ENCODE results near the gene NDST4.

NDST4 gene

DNA sequence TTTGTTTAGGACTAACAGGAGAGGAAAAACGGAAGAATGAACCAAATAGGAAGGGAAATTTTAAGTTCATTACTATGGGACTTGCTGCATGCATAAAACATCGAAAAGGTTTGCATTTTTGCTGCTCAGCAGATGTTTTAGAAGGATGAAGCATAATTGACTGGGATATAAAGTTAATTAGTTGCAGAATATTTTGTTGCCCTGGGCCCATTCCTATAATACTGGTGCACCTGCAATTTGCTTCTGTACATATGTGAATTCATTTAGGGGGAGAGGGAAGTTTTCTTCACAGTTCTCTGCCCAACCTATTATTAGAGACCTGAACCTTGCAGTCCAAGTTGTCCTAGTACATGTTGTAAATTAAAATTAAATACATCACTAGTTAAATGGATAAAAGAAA, 282.8 kb downstream of the NDST4 start:
- no peak for ATAC-seq
- TF ChIP-seq ZNF8 (CRISPR knock-in tag; IDR thresholded peaks at IDR 0.05): no peak
- TF ChIP-seq OSR1 (CRISPR knock-in tag; IDR thresholded peaks at IDR 0.05): no peak
- no peak for TF ChIP-seq POU6F1 (CRISPR knock-in tag; IDR thresholded peaks at IDR 0.05; ENCODE audit: borderline replicate concordance, low read depth)
- no peak for TF ChIP-seq ZNF70 (CRISPR knock-in tag; IDR thresholded peaks at IDR 0.05)
- TF ChIP-seq CREB5 (CRISPR knock-in tag; IDR thresholded peaks at IDR 0.05; ENCODE audit: low read depth): no peak
- no peak for TF ChIP-seq TOX (CRISPR knock-in tag; IDR thresholded peaks at IDR 0.05; ENCODE audit: borderline replicate concordance)
- no peak for TF ChIP-seq BACH2 (CRISPR knock-in tag; IDR thresholded peaks at IDR 0.05; ENCODE audit: borderline replicate concordance)
- no peak for TF ChIP-seq ESRRG (CRISPR knock-in tag; IDR thresholded peaks at IDR 0.05)
- TF ChIP-seq SNAI2 (CRISPR knock-in tag; IDR thresholded peaks at IDR 0.05): no peak
- no peak for TF ChIP-seq TCF4 (CRISPR knock-in tag; IDR thresholded peaks at IDR 0.05; ENCODE audit: borderline replicate concordance)
- TF ChIP-seq CSRNP3 (CRISPR knock-in tag; IDR thresholded peaks at IDR 0.05): no peak
- TF ChIP-seq PPARA (CRISPR knock-in tag; IDR thresholded peaks at IDR 0.05; ENCODE audit: borderline replicate concordance): no peak
- no peak for TF ChIP-seq ZC3H10 (CRISPR knock-in tag; IDR thresholded peaks at IDR 0.05)
- no peak for TF ChIP-seq GLIS3 (CRISPR knock-in tag; IDR thresholded peaks at IDR 0.05)
- TF ChIP-seq, protein P1, sequence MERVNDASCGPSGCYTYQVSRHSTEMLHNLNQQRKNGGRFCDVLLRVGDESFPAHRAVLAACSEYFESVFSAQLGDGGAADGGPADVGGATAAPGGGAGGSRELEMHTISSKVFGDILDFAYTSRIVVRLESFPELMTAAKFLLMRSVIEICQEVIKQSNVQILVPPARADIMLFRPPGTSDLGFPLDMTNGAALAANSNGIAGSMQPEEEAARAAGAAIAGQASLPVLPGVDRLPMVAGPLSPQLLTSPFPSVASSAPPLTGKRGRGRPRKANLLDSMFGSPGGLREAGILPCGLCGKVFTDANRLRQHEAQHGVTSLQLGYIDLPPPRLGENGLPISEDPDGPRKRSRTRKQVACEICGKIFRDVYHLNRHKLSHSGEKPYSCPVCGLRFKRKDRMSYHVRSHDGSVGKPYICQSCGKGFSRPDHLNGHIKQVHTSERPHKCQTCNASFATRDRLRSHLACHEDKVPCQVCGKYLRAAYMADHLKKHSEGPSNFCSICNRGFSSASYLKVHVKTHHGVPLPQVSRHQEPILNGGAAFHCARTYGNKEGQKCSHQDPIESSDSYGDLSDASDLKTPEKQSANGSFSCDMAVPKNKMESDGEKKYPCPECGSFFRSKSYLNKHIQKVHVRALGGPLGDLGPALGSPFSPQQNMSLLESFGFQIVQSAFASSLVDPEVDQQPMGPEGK (CRISPR knock-in tag; IDR thresholded peaks at IDR 0.05; ENCODE audit: borderline replicate concordance): no peak
- no peak for TF ChIP-seq RARB (CRISPR knock-in tag; IDR thresholded peaks at IDR 0.05)
- no peak for TF ChIP-seq ZNF565 (CRISPR knock-in tag; conservative IDR thresholded peaks at IDR 0.05; ENCODE audit: low read depth)
- TF ChIP-seq ISL1 (CRISPR knock-in tag; IDR thresholded peaks at IDR 0.05): no peak
- TF ChIP-seq, protein P2, sequence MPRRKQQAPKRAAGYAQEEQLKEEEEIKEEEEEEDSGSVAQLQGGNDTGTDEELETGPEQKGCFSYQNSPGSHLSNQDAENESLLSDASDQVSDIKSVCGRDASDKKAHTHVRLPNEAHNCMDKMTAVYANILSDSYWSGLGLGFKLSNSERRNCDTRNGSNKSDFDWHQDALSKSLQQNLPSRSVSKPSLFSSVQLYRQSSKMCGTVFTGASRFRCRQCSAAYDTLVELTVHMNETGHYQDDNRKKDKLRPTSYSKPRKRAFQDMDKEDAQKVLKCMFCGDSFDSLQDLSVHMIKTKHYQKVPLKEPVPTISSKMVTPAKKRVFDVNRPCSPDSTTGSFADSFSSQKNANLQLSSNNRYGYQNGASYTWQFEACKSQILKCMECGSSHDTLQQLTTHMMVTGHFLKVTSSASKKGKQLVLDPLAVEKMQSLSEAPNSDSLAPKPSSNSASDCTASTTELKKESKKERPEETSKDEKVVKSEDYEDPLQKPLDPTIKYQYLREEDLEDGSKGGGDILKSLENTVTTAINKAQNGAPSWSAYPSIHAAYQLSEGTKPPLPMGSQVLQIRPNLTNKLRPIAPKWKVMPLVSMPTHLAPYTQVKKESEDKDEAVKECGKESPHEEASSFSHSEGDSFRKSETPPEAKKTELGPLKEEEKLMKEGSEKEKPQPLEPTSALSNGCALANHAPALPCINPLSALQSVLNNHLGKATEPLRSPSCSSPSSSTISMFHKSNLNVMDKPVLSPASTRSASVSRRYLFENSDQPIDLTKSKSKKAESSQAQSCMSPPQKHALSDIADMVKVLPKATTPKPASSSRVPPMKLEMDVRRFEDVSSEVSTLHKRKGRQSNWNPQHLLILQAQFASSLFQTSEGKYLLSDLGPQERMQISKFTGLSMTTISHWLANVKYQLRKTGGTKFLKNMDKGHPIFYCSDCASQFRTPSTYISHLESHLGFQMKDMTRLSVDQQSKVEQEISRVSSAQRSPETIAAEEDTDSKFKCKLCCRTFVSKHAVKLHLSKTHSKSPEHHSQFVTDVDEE (CRISPR knock-in tag; IDR thresholded peaks at IDR 0.05): no peak

- ATAC-seq: no peak
These were observed 285.8 kb downstream of the NDST4 start for GRCh38 chr4:114827651-114828050.

More at GRCh38 chr4:114827651-114828050, 285.8 kb downstream of the NDST4 start:
- TF ChIP-seq, protein P2 (CRISPR knock-in tag; IDR thresholded peaks at IDR 0.05): no peak
- TF ChIP-seq ZC3H10 (CRISPR knock-in tag; IDR thresholded peaks at IDR 0.05) (no peak), ARNTL (CRISPR knock-in tag; IDR thresholded peaks at IDR 0.05; ENCODE audit: borderline replicate concordance, low read depth) (no peak)

Data from SK-N-SH treated with all-trans-retinoic acid at 6 μM for 48 hours (cell line).